ENCODE results near the gene MYH2. TPM values are rescaled to one million over a fixed set of nuclear protein-coding genes. Genes with fewer than 3 reads are reported as not detected.
A peak's percentile ranks its signal among the peaks of the same experiment; 100 is the strongest.

Gene MYH2
- total RNA-seq (ENCODE audit: unreplicated experiment) = not detected
- long read RNA-seq = 0 reads

DNA sequence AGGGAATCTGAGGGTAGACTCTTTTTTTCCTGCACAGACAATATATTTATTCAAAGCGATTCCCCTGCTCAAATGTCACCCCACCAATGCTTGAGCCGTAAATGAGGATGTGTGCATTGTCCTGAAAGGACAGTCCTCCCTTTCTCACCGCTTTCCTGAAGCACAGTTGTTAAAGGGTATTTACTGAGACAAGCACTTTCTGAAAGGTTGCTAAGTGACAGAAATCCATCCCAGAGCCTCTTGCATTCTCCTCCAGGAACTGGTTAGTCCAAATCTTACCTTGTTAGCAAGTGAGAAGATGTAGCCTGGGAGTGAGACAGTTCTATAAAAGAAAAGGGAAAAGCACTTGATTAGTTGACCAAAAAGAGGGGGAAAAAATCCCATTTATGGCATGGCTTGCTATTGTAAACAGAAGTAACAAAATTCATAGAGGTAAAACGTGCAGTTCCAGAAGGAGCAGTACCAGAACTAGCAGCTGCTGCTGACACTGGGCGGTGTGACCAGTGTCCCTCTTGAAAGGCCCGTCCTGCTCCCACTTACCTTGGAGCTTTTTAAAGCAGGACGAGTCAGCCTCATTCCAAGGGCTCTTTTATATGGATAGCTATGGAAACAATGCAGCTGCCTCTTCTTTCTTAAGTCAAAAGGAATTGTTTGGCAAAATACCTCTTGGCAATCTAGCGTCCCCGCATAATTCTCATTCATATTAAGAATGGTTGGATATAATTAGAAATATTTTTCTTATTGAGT is at the start of gene MYH2:
MYH2 (minus strand) TSS at position 563 of the 747 bp plus-strand sequence. CDS start 1,738 bp downstream, outside the sequence.
- no peak within 1 kb of the TSS for H3K27ac Mint-ChIP-seq (ENCODE audit: unreplicated experiment)
- H3K36me3 Mint-ChIP-seq (ENCODE audit: unreplicated experiment) = no peaks in the 10 kb centered on the region

DNA sequence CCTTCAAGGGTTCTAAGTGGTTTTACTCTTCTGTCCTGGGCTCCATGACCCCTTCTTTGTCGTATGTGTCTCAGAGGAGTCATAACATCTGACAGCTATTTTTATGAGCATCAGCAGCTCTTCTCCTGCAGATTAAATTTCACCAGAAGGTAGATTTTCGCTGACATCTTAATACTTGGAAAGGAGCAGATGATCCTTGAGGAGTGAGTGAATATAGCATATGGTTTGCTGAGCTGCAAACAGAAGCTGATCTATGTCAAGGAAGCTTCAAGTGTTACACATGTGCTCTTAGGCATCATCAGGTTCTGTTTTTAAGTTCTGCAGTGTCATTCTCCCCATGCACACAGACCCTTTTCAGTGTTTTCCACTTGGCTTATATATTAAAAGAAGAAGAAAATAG is 49.2 kb upstream of the MYH2 start:
- peaks cover 8% of the 10 kb centered on the region for H3K4me1 Mint-ChIP-seq (ENCODE audit: low read depth, unreplicated experiment)
- no peak for DNase-seq
- H3K36me3 Mint-ChIP-seq (ENCODE audit: unreplicated experiment) = peaks cover 3% of the 10 kb centered on the region
- TF ChIP-seq, protein P1, sequence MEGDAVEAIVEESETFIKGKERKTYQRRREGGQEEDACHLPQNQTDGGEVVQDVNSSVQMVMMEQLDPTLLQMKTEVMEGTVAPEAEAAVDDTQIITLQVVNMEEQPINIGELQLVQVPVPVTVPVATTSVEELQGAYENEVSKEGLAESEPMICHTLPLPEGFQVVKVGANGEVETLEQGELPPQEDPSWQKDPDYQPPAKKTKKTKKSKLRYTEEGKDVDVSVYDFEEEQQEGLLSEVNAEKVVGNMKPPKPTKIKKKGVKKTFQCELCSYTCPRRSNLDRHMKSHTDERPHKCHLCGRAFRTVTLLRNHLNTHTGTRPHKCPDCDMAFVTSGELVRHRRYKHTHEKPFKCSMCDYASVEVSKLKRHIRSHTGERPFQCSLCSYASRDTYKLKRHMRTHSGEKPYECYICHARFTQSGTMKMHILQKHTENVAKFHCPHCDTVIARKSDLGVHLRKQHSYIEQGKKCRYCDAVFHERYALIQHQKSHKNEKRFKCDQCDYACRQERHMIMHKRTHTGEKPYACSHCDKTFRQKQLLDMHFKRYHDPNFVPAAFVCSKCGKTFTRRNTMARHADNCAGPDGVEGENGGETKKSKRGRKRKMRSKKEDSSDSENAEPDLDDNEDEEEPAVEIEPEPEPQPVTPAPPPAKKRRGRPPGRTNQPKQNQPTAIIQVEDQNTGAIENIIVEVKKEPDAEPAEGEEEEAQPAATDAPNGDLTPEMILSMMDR (IDR thresholded peaks at IDR 0.05; ENCODE audit: partially characterized antibody, unreplicated experiment) = no peak
- peak overlapping the region; percentile 63 for H3K27ac Mint-ChIP-seq (ENCODE audit: unreplicated experiment)
- H3K9me3 Mint-ChIP-seq (ENCODE audit: unreplicated experiment) = peaks cover 6% of the 10 kb centered on the region
- H3K4me3 Mint-ChIP-seq (ENCODE audit: unreplicated experiment) = no peak overlapping the region
- H3K27me3 Mint-ChIP-seq (ENCODE audit: unreplicated experiment) = peaks cover 9% of the 10 kb centered on the region

More for the DNA sequence above, at the start of gene MYH2:
- Mint-ChIP-seq H3K4me3 (ENCODE audit: unreplicated experiment) (no peak within 1 kb of the TSS), H3K4me1 (ENCODE audit: low read depth, unreplicated experiment) (no peaks in the 10 kb centered on the region), H3K9me3 (ENCODE audit: unreplicated experiment) (no peaks in the 10 kb centered on the region), H3K27me3 (ENCODE audit: unreplicated experiment) (no peaks in the 10 kb centered on the region)
- DNase-seq = no peak
- TF ChIP-seq, protein P1 (IDR thresholded peaks at IDR 0.05; ENCODE audit: partially characterized antibody, unreplicated experiment) = no peak

DNA sequence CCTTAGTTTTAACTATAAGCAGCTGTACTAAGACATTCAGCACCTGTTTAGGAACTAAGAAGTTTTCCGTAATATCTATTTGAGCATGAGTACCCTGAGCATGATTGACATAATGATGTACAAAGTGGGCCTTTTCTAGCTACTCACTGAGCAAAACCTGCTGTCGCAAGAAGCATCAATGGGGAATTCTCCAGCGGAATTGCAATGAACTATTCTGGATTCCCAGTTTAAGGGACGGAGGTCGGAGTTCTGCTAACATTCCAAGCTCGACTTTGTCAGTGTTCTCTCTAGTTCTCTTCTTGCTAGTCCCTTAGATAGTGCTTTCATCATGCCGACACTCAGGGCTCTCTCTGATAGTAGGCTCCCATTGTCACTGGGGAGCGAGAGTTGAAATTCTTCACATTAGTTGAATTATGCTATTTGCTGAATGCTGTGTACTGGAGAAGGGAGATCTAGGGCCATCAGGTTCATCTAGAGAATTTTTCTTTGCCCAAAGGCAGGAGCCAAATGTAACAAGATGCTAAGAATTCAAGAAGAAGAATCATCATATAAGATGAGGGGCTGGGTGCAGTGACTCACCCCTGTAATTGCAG is 40.2 kb upstream of the MYH2 start:
- Mint-ChIP-seq H3K9me3 (ENCODE audit: unreplicated experiment) (peaks cover 1% of the 10 kb centered on the region), H3K36me3 (ENCODE audit: unreplicated experiment) (peaks cover under 1% of the 10 kb centered on the region), H3K27ac (ENCODE audit: unreplicated experiment) (no peak overlapping the region), H3K4me1 (ENCODE audit: low read depth, unreplicated experiment) (peaks cover 2% of the 10 kb centered on the region), H3K4me3 (ENCODE audit: unreplicated experiment) (no peak overlapping the region), H3K27me3 (ENCODE audit: unreplicated experiment) (peaks cover under 1% of the 10 kb centered on the region)
- TF ChIP-seq, protein P1 (IDR thresholded peaks at IDR 0.05; ENCODE audit: partially characterized antibody, unreplicated experiment) = no peak
- DNase-seq = no peak

DNA sequence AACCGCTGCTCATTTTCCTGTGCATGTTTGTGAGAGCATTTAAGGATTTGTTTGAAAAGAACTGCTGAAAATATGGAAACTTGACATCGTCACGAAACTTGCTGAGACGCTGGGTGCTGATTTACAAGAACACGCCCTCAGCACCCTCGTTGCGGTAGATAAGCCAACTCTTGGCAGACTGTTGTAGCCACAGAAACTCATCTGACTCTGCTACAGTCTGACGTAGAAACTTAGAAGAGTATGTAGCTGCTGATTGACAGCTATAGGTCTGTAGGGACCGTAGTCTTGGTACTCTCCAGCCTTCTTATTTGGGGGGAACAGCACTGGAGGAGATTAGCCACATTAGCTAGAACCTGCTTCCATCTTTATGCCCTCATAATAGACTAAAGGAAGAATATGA is 36.1 kb upstream of the MYH2 start:
- peaks cover 3% of the 10 kb centered on the region for H3K9me3 Mint-ChIP-seq (ENCODE audit: unreplicated experiment)
- H3K27ac Mint-ChIP-seq (ENCODE audit: unreplicated experiment) = no peak overlapping the region
- no peak overlapping the region for H3K4me3 Mint-ChIP-seq (ENCODE audit: unreplicated experiment)
- H3K27me3 Mint-ChIP-seq (ENCODE audit: unreplicated experiment) = no peaks in the 10 kb centered on the region
- TF ChIP-seq, protein P1 (IDR thresholded peaks at IDR 0.05; ENCODE audit: partially characterized antibody, unreplicated experiment) = no peak
- DNase-seq = no peak
- no peaks in the 10 kb centered on the region for H3K36me3 Mint-ChIP-seq (ENCODE audit: unreplicated experiment)
- peaks cover 22% of the 10 kb centered on the region for H3K4me1 Mint-ChIP-seq (ENCODE audit: low read depth, unreplicated experiment)

DNA sequence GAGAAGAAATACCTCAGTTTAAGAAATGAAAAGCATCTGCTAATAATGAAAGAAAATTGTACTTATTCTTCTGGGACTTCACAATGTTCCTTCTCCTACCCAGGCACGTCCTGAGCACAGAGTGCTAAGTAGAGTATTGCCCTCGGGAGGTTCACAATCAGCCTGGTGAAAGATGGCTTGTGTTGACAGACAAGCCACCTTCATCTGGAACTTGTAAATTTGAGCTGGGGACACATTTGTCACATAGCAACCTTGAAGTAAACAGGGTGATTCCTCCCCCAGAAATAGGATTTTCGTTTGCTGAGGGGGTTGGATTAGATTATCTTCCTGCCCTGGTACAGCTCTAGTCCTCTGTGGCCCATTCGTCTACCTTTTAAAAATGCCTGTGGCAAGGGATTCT is 34.4 kb upstream of the MYH2 start:
- peak overlapping the region; percentile 36 for H3K4me3 Mint-ChIP-seq (ENCODE audit: unreplicated experiment)
- TF ChIP-seq, protein P1 (IDR thresholded peaks at IDR 0.05; ENCODE audit: partially characterized antibody, unreplicated experiment) = no peak

More for the DNA sequence above, 34.4 kb upstream of the MYH2 start:
- no peak for DNase-seq
- H3K9me3 Mint-ChIP-seq (ENCODE audit: unreplicated experiment) = peaks cover 1% of the 10 kb centered on the region
- no peaks in the 10 kb centered on the region for H3K36me3 Mint-ChIP-seq (ENCODE audit: unreplicated experiment)
- peak overlapping the region; percentile 43 for H3K27ac Mint-ChIP-seq (ENCODE audit: unreplicated experiment)
- peaks cover 22% of the 10 kb centered on the region for H3K4me1 Mint-ChIP-seq (ENCODE audit: low read depth, unreplicated experiment)
- H3K27me3 Mint-ChIP-seq (ENCODE audit: unreplicated experiment) = peaks cover 2% of the 10 kb centered on the region
